Measurements from ENCODE around the gene MLH3.
A peak's percentile ranks its signal among the peaks of the same experiment; 100 is the strongest.

The MLH3 gene

DNA sequence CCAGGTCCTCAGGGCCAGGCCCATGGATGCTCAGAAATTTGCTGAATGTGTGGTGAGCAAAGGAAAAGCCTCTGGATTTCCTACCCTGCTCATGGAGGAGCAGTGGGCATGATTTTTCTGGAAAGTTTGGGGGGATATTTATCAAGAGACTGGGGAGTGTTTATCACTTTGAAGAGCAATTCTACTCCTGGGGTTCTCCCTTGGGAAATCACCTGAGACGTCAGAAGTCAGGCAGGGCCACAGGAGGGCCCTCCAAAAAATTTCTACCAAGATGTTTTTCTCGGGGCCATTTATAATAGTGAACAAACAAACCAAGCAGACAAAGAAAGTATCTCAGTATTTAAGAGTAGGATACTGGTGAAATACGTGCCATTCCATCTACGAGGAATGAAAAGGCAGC is 68.6 kb downstream of the MLH3 start:
- DNase-seq, result no peak

- no peak for DNase-seq
These were observed 69.4 kb downstream of the MLH3 start for GRCh38 chr14:74981833-74982232.

DNA sequence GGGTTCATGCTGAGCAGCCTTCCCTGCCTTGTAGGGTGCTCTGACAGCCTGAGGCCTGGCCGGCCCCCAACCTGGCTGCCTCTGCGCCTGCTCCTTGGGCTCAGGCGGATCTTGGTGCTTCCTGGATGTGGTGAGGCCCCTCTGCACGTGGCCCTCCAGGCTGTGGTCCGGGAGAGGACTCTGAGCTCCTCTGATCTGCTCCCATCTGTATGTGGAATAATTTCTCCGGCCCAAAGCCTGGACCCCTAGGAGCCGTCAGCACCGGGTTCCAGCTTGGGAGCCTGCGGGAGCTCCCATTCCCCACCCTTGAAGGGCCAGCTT is 69.8 kb downstream of the MLH3 start:
- no peak for DNase-seq

DNA sequence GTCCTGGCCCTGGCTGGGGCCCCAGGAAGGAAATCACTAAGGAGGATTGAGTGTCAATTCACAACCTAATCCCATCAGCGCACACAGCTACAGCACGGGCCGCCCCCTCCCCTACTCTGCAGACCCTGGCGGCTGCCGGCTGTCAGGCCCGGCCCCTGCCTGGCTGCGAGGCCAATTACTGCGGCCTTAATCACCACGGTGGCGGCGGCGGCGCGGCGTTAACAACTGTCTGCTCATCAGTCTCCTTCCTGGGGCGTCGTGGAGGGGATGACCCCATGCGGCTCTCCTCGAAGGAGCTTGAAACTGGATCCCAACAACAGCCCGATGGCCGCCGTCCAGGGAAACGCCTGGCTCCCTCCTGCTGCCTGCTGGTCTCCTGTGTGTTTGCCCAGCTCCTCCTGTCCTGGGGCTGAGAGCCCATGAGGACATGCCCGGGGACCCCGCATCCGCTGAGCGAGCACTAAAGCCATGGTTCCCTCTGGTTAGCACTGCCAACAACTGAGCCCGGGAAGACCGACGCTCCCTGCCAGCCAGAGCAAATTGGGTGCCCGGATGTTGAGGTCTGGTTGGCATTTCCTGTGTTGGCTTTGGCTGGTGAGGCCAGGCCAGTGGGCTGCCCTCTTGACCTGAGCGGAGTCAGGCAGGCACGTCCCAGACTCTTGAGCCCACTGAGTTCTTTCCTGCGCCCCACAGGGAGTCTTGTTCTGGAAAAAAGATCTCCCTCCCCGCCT is 70.4 kb downstream of the MLH3 start:
- DNase-seq, result peak; percentile 88

DNA sequence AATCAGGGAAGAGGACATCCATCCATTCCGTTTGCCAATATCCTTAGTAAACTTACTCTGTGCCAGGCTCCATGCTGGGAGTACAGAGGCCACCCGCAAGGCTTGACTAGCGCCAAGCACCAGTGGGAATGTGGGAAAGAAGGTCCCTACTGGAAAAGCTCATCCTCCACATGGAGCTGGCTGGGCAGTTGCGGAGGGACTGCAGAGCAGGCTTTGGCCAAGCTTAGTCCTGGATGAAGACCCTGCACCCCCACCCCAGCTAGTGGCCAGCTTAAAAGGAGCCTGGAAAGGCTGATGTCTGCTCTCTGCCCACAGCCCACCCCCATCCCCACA is 70.9 kb downstream of the MLH3 start:
- peak; percentile 72 for DNase-seq

GRCh38 chr14:74979442-74980397 is 71.5 kb downstream of the MLH3 start:
- peak; percentile 96 for DNase-seq

- DNase-seq, result no peak
These were observed 72.2 kb downstream of the MLH3 start for GRCh38 chr14:74979029-74979428.

DNA sequence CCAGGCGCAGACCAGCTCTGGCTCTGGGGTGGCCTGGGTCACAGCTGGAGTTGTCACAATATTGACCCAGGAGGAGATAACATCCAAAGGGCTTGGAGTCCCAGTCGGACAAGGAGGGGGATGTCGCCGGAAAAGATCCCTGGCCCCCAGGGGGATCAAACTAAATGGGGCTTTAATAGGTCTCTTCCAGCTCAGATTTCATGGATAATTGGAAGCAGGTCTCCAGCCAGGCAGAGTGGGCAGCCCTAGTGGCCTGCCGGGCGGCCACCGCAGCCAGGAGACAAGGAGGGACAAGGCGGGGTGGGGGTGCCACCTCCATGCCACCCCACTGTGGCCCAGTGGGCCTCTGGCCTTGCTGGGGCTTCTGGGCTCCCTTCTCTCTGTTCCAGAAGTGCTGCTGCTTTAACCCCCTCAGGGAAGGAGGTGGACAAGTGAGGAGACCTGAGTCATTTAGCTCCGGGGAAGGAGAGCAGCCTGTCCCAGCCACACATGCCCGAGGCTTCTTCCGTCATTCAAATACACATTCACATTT is 72.8 kb downstream of the MLH3 start:
- DNase-seq, result no peak

DNA sequence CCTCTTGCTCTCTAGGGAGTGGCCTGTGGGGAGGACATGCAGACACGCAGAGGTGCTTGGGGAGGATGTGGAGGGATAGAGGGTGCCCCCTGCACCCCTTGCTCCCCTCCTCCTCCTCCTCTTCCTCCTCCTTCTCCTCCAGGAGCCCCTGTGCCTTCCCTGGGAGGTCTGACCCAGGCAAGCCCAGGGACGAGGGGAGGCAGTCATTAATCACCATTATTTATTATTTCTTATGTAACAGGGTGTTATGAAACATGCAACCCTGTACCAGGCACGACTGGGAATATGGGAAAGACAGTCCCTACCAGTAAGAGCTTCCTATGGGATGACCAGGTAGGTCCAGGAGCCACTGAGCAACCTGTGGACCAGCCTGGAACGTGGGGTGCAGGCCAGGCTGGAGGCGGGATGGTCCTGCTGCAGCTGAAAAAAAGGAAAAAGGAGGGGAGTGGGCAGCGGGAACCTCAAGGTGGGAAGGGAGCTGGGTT is 73.3 kb downstream of the MLH3 start:
- no peak for DNase-seq

DNA sequence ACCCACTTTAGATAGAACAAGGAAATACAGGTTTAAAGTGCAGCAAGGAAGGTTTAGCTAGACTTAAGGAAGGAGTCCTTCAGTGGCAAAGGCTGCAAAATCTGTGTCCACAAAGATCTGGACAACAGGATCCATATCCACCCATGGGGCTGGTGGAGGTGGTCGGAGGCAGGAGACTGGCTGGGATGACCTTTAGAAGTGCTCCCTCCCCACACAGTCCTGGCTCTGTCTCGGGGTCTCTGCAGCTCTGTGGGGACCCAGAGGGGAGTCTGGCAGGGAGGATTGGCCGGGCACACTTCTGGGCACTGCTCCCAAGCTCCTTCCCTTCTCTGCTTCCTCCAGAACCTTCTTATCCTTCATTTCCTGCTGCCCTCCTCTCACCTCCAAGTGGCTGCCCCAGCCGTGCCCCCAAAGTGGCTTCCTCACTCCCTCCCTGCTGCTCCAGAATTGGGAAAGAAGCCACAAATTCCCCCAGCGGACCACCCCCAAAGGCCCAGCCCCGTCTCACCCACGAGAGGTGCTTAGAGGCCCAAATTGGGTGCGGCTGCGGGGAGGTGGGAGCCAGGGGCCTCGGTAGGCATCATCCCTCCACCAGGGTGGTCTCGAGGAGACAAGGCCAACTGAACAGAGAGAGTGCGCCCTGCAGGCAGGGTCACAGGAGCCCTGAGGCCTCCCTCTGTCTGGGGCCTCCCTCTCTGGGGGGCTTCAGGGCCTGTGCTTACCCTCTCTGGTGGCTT is 73.9 kb downstream of the MLH3 start:
- no peak for DNase-seq

- no peak for DNase-seq
These were observed 74.8 kb downstream of the MLH3 start for GRCh38 chr14:74976264-74977113.

- peak; percentile 81 for DNase-seq
These were observed 76.0 kb downstream of the MLH3 start for GRCh38 chr14:74975059-74975810.

- DNase-seq, result no peak
These were observed 76.8 kb downstream of the MLH3 start for GRCh38 chr14:74974364-74975058.

GRCh38 chr14:74973905-74974363 is 77.3 kb downstream of the MLH3 start:
- no peak for DNase-seq

- DNase-seq, result no peak
These were observed 78.1 kb downstream of the MLH3 start for GRCh38 chr14:74973003-74973653.

GRCh38 chr14:74968811-74969210 is 82.5 kb downstream of the MLH3 start:
- DNase-seq, result peak; percentile 71

GRCh38 chr14:74965486-74966153 is 85.6 kb downstream of the MLH3 start:
- DNase-seq, result no peak

DNA sequence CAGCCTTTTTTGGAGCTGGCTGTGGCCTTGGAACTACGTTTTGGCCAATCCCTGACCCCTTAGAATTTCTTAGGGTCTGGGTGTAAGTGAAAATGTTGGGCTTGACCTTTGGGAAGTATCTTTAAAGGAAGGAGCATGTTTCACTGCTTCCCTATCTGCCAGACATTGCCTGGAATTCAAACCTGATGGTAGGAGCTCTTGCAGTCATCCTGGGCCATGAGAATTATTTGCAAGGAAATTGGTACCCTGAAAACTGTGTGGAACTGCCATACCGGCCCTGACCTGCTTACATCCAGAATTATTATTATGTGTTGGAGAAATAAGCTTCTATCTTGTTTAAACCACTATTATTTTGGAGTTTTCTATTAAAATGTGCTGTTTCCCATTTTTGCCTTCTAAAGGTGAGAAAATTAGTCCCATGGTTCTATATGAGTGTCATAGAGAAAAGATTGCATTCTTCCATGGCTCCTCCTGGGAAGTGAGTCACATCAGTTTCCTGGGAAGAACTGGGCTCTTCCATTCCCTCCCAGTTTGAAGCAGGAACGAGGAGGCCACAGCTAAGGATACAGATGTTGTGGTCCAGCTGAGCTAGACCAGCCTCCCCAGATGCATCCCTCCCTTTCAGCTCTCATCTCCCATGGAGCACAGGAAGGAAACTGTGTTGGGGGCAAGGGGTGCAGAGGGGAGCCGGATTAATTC is 86.3 kb downstream of the MLH3 start:
- DNase-seq, result no peak
